Suprapubic skin (tissue), 4 donors: ENCODE results near the gene WBP1L. TPM values are rescaled to one million over a fixed set of nuclear protein-coding genes. Genes with fewer than 3 reads are reported as not detected.

ENCODE experiments used
- DNase-seq, 2 donors: peaks; one replicate each; pipeline ENCODE4 v3.0.0-alpha.2; 2019; ENCODE audit warnings: low spot score in 2 of 2
- H3K27ac ChIP-seq: fragments of 200-600 bp; sonication (generic); one replicate; pipeline ENCODE4 v1.5.1; 2019
- H3K27me3 ChIP-seq: fragments of 200-600 bp; sonication (generic); one replicate; pipeline ENCODE4 v1.5.1; 2019
- H3K36me3 ChIP-seq: fragments of 200-600 bp; sonication (generic); one replicate; pipeline ENCODE4 v1.5.1; 2019
- H3K4me1 ChIP-seq: fragments of 200-600 bp; sonication (generic); one replicate; pipeline ENCODE4 v1.5.1; 2019
- H3K4me3 ChIP-seq: fragments of 200-600 bp; sonication (generic); one replicate; pipeline ENCODE4 v1.5.1; 2019; ENCODE audit warnings: mild to moderate bottlenecking
- H3K9me3 ChIP-seq: fragments of 200-600 bp; sonication (generic); one replicate; pipeline ENCODE4 v1.5.1; 2019
- CTCF ChIP-seq, 2 donors: fragments of 200-600 bp in 1 of 2; fragments of 450-650 bp in 1 of 2; sonication (generic) in 1 of 2; IDR thresholded peaks; one replicate each; pipeline ENCODE4 v1.5.1; 2016 to 2019; ENCODE audit warnings: antibody characterized with exemption in 2 of 2, mild to moderate bottlenecking in 1 of 2, moderate library complexity in 1 of 2
- EP300 ChIP-seq: sonication (generic); formaldehyde crosslinking; IDR thresholded peaks from one replicate; pipeline ENCODE4 v1.6.1; 2017; ENCODE audit warnings: antibody characterized with exemption
- POLR2A ChIP-seq, 2 donors: fragments of 450-650 bp; IDR thresholded peaks; one replicate each; pipeline ENCODE4 v1.6.1; 2017; ENCODE audit warnings: antibody characterized with exemption in 2 of 2, mild to moderate bottlenecking in 2 of 2, moderate library complexity in 2 of 2
- POLR2AphosphoS5 ChIP-seq, 3 donors: sonication (generic); formaldehyde crosslinking; IDR thresholded peaks; one replicate each; pipeline ENCODE4 v1.6.1; 2017; ENCODE audit warnings: antibody characterized with exemption in 3 of 3
- WGBS: methylation state at CpG from one replicate; pipeline ENCODE4 v1.1.5; 2018; 5-methylcytosine and 5-hydroxymethylcytosine counted together
- total RNA-seq, 4 donors: library from RNA; depleted of rRNA; stranded (reverse); fragments of >200 nt; gene quantifications; one replicate each; pipeline ENCODE4 v1.1.0, GENCODE V29; 2016

Gene WBP1L
- total RNA-seq, 4 donors from 2014 or later = 103 to 166 (median 125) TPM

- H3K4me1 ChIP-seq = no peaks in the 10 kb centered on the region
- TF ChIP-seq CTCF (IDR thresholded peaks at IDR 0.05) = peak; percentile 85 to 86
- TF ChIP-seq POLR2A (IDR thresholded peaks at IDR 0.05) = no peak
- WGBS = 63% methylated on average over 29 of the region's 30 CpGs
- H3K27me3 ChIP-seq = no peaks in the 10 kb centered on the region
- no peak overlapping the region for H3K4me3 ChIP-seq
- no peaks in the 10 kb centered on the region for H3K9me3 ChIP-seq
- H3K27ac ChIP-seq = no peak overlapping the region
- peaks cover 26% of the 10 kb centered on the region for H3K36me3 ChIP-seq
- peak; percentile 91 to 94 for DNase-seq
Measured at GRCh38 chr10:102729029-102730026, 14.4 kb upstream of the WBP1L start.

DNA sequence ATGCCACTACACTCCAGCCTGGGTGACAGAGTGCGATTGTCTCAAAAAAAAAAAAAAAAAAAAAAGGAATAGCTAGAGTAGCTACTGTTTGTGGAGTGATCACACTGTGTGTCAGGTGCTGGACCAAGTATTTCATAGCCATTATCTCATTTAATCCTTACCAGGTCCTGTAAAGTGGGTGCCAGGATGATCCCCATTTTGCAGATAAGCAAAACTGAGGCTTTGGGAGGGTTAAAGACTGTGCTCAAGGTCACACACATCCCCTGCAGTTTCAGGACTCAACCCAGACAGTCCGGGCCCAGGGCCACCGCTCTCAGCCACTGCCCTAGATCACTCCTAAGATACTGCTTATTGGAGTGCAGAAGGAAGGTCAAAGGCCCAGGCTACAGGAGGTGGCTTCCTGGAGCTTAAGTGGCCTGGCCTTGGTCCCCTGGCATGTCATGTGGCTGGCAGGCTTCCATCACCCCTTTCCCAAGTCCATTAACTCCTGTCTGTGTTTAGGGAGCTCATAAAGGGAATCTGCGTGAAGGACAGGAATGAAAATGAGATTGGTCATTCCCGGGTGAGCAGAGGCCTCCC, 12.4 kb upstream of the WBP1L start:
- 84% methylated on average over 5 of the region's 5 CpGs for WGBS
- Histone ChIP-seq H3K4me1 (no peaks in the 10 kb centered on the region), H3K9me3 (no peaks in the 10 kb centered on the region), H3K36me3 (peaks cover 26% of the 10 kb centered on the region), H3K27ac (no peak overlapping the region), H3K27me3 (no peaks in the 10 kb centered on the region), H3K4me3 (no peak overlapping the region)
- DNase-seq = no peak
- TF ChIP-seq POLR2AphosphoS5 (IDR thresholded peaks at IDR 0.05) = no peak
- no peak for TF ChIP-seq CTCF (IDR thresholded peaks at IDR 0.05)
- TF ChIP-seq EP300 = no peak
- no peak for TF ChIP-seq POLR2A (IDR thresholded peaks at IDR 0.05)

GRCh38 chr10:102732661-102733060, 11.1 kb upstream of the WBP1L start:
- Histone ChIP-seq H3K9me3 (no peaks in the 10 kb centered on the region), H3K36me3 (peaks cover 25% of the 10 kb centered on the region), H3K27me3 (no peaks in the 10 kb centered on the region), H3K4me3 (no peak overlapping the region), H3K27ac (no peak overlapping the region), H3K4me1 (no peaks in the 10 kb centered on the region)
- no peak for DNase-seq
- 83% methylated on average over 1 of the region's 1 CpG for WGBS
- TF ChIP-seq CTCF (IDR thresholded peaks at IDR 0.05) (no peak), EP300 (no peak), POLR2AphosphoS5 (IDR thresholded peaks at IDR 0.05) (no peak), POLR2A (IDR thresholded peaks at IDR 0.05) (no peak)

DNA sequence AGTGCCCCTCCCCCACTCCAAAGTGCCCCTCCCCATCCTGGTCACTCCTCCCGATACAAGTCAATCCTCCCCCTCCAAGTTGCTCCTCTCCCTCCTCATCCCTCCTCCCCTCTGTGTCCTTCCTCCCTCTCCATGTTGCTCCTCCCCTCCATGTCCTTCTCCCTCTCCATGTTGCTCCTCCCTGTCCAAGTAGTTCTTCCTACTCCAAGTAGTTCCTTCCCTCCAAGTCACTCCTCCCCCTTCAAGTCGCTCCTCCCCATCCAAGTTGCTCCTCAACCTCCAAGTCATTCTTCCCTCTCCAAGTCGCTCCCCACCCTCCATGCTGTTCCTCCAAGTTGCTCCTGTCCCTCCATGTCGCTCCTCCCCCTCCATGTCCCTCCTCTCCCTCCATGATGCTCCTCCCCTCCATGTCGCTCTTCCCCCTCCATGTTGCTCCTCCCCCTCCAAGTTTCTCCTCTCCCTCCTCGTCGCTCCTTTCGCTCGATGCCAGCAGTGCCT, 8.6 kb upstream of the WBP1L start:
- DNase-seq = no peak
- WGBS = 63% methylated on average over 9 of the region's 9 CpGs
- Histone ChIP-seq H3K4me3 (no peak overlapping the region), H3K36me3 (peaks cover 22% of the 10 kb centered on the region), H3K27me3 (no peaks in the 10 kb centered on the region), H3K9me3 (no peaks in the 10 kb centered on the region), H3K4me1 (no peaks in the 10 kb centered on the region), H3K27ac (no peak overlapping the region)
- no peak for TF ChIP-seq POLR2AphosphoS5 (IDR thresholded peaks at IDR 0.05)
- no peak for TF ChIP-seq EP300
- no peak for TF ChIP-seq POLR2A (IDR thresholded peaks at IDR 0.05)
- TF ChIP-seq CTCF (IDR thresholded peaks at IDR 0.05) = no peak

DNA sequence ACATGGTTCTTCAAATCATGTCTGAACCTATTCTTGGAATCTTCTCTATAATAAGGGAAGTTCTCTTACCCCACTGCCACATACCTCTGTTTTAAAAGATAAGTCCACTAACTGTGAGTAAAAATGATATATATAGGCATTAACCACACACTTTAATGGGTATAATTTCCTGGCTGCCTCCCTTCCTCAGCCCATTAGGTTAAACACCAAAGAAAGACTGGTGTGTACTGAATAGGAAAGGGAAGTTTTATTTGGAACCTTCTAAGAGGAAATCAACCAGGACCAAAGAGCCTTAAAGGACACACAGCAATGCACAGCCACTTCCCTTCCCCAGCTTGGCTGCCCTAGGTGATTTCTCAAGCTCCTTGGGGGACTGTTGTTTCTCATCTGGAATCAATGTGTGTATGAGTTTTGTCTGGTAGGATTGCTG, 5.0 kb upstream of the WBP1L start:
- no peak for TF ChIP-seq POLR2A (IDR thresholded peaks at IDR 0.05)
- TF ChIP-seq POLR2AphosphoS5 (IDR thresholded peaks at IDR 0.05) = no peak
- TF ChIP-seq CTCF (IDR thresholded peaks at IDR 0.05) = no peak
- TF ChIP-seq EP300 = no peak
- H3K36me3 ChIP-seq = peaks cover 4% of the 10 kb centered on the region
- no peaks in the 10 kb centered on the region for H3K27me3 ChIP-seq
- no peak overlapping the region for H3K27ac ChIP-seq
- no peak for DNase-seq
- peaks cover 8% of the 10 kb centered on the region for H3K4me1 ChIP-seq
- no peak overlapping the region for H3K4me3 ChIP-seq
- H3K9me3 ChIP-seq = no peaks in the 10 kb centered on the region
